Heart left ventricle (tissue), 16 donors: Measurements from ENCODE around the gene MED12L. TPM values are rescaled to one million over a fixed set of nuclear protein-coding genes. Genes with fewer than 3 reads are reported as not detected.

Experiments used
- ATAC-seq, 4 donors: fragments of 200-7000 bp; cut with Tn5 transposase; one replicate each; pipeline ENCODE4 v1.9.1; 2020 to 2022; ENCODE audit warnings: moderate library complexity in 4 of 4, mild to moderate bottlenecking in 3 of 4, moderate number of reproducible peaks in 1 of 4
- DNase-seq, 5 donors: peaks; one replicate each; pipeline ENCODE4 v3.0.0-alpha.2; 2020
- H3K27ac ChIP-seq, 12 donors: fragments of 200-600 bp; sonication (generic) in 4 of 12; one replicate each; pipeline versions ENCODE4 v1.5.0 to v1.8.0; 2016 to 2022; ENCODE audit warnings: mild to moderate bottlenecking in 2 of 12
- H3K27me3 ChIP-seq, 9 donors: fragments of 200-600 bp; sonication (generic) in 2 of 9; one replicate each; pipeline versions ENCODE4 v1.5.1 to v1.8.0; 2016 to 2022; ENCODE audit warnings: mild to moderate bottlenecking in 3 of 9
- H3K36me3 ChIP-seq, 9 donors: fragments of 200-600 bp; sonication (generic) in 2 of 9; one replicate each; pipeline versions ENCODE4 v1.5.0 to v1.8.0; 2018 to 2022; ENCODE audit warnings: mild to moderate bottlenecking in 2 of 9
- H3K4me1 ChIP-seq, 12 donors: fragments of 200-600 bp; sonication (generic) in 4 of 12; one replicate each; pipeline versions ENCODE4 v1.5.0 to v1.8.0; 2016 to 2022; ENCODE audit warnings: mild to moderate bottlenecking in 3 of 12
- H3K4me3 ChIP-seq, 12 donors: fragments of 200-600 bp; sonication (generic) in 4 of 12; one replicate each; pipeline versions ENCODE4 v1.5.0 to v1.8.0; 2017 to 2022; ENCODE audit warnings: mild to moderate bottlenecking in 9 of 12, moderate library complexity in 4 of 12
- H3K9me3 ChIP-seq, 12 donors: fragments of 200-600 bp; sonication (generic) in 4 of 12; one replicate each; pipeline versions ENCODE4 v1.5.0 to v1.8.0; 2016 to 2022; ENCODE audit warnings: mild to moderate bottlenecking in 1 of 12
- POLR2A ChIP-seq, 2 donors: fragments of 450-650 bp; IDR thresholded peaks; one replicate each; pipeline ENCODE4 v1.6.1; 2017; ENCODE audit warnings: antibody characterized with exemption in 2 of 2, mild to moderate bottlenecking in 2 of 2, moderate library complexity in 2 of 2
- WGBS, 4 donors: extraction: QIAGEN DNeasy Blood & Tissue Kit in 2 of 4; methylation state at CpG; one replicate each; pipeline versions ENCODE4 v1.1.5 to v1.1.7; 2013 to 2018; 5-methylcytosine and 5-hydroxymethylcytosine counted together
- intact Hi-C, 10 donors: fragments of 100-400 bp; cut with DNase I; formaldehyde crosslinking; loops; one replicate each; pipeline versions ENCODE4 v1.11.1 to v1.14.2; 2022
- polyA plus RNA-seq, 2 donors: library from polyadenylated mRNA; stranded (reverse); fragments of 200-250 nt; gene quantifications; one replicate each; pipeline ENCODE4 v1.2.3, GENCODE V29; 2013
- total RNA-seq, 9 donors: library from RNA; depleted of rRNA in 2 of 9; stranded (reverse); fragments of >200 nt in 2 of 9; fragmentation: NEBNext Ultra II Directional in 3 of 9; extraction: Animal tissue kit (Norgen Biotek cat#: 25700) in 3 of 9; gene quantifications; one replicate each; pipeline versions ENCODE4 v1.1.0 to v1.2.4, GENCODE V29; 2016 to 2023
- TF ChIP-seq, protein P1 (sequence below), 12 donors: fragments of 200-600 bp; sonication (generic) in 4 of 12; IDR thresholded peaks; one replicate each; pipeline versions ENCODE4 v1.5.0 to v1.8.0; 2018 to 2022; ENCODE audit warnings: antibody characterized with exemption in 12 of 12, mild to moderate bottlenecking in 5 of 12
- donor health status: ischemic (EF 13 %, LVEDD 7.1; RV severe dilation, severe dysfunction).
- donor health status: healthy with polysubstance abuse.
- donor health status: DM: no; HTN: yes; CAD: no.
- donor health status: DM: no; HTN: no; CAD: no.
- donor health status: ischemic (EF 25% LVEDD 6.9; RV normal size, moderate dysfunction).
- donor health status: ischemic (EF 25% LVEDD 5.7; RV mildly dilated, moderate dysfunction).
- donor health status: healthy.
- donor health status: DM: yes; HTN: yes; CAD: no.
- donor health status: ischemic (EF 35%, LVEDD 5.7; RV mildly dilated, moderate dysfunction).
- donor health status: nonischemic (EF 11% LVEDD 7.7; RV severe dilation, severe dysfunction).
- donor health status: DM: yes; HTN: yes; CAD: no.
- donor health status: PGD.
- donor health status: ischemic (EF 29% LVEDD 5.4; RV normal size, mild dysfunction).
- donor health status: nonischemic (EF 23%, LVEDD 6.1; RV moderate dilation, normal function).

The MED12L gene
- total and polyA plus RNA-seq, 11 donors = 0.06 to 2.1 (median 0.39) TPM

DNA sequence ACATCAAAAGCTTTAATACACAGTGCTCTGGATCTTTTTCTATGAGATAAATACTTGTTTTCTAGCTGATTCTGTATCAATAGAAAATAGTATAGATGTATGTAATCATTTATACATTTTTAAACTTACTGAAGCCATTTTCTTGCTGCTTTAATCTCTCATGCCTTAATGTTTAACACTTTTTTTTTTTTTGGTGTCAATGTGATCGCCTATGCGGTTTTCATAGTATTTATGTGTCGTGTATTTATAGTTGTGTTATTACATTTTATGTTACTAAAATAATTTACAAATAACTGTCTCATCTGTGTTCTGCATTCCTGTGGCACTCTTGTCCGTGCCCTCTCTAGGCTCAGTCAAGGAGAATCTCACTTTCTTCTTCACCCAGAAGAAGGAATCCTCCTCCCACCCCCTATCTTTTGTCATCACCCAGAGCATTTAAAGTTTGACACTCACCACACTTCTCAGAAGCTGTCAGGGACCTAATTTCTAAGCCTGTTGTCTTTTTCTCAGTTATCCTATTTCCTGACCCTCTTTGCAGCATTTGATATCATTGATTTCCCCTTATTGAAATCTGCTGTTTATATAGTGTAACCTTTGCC, 138.9 kb downstream of the MED12L start:
- Histone ChIP-seq H3K27ac (no peak overlapping the region), H3K9me3 (no peaks in the 10 kb centered on the region), H3K27me3 (no peaks in the 10 kb centered on the region), H3K36me3 (no peaks in the 10 kb centered on the region), H3K4me3 (no peak overlapping the region), H3K4me1 (peaks cover 0 to 33% (median 13%) of the 10 kb centered on the region in 12 donors)
- DNase-seq (no peak), ATAC-seq (no peak)
- 83 to 92% (median 89%) methylated on average over 4 of the region's 4 CpGs for WGBS, 4 donors
- intact Hi-C loops = loop anchor here in 4 of 10 donors (10.0 kb wide), 2 partner anchors 610 to 690 kb away; no protein-coding TSS in a partner anchor
- no peak for TF ChIP-seq POLR2A (IDR thresholded peaks at IDR 0.05)
- TF ChIP-seq, protein P1, sequence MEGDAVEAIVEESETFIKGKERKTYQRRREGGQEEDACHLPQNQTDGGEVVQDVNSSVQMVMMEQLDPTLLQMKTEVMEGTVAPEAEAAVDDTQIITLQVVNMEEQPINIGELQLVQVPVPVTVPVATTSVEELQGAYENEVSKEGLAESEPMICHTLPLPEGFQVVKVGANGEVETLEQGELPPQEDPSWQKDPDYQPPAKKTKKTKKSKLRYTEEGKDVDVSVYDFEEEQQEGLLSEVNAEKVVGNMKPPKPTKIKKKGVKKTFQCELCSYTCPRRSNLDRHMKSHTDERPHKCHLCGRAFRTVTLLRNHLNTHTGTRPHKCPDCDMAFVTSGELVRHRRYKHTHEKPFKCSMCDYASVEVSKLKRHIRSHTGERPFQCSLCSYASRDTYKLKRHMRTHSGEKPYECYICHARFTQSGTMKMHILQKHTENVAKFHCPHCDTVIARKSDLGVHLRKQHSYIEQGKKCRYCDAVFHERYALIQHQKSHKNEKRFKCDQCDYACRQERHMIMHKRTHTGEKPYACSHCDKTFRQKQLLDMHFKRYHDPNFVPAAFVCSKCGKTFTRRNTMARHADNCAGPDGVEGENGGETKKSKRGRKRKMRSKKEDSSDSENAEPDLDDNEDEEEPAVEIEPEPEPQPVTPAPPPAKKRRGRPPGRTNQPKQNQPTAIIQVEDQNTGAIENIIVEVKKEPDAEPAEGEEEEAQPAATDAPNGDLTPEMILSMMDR (IDR thresholded peaks at IDR 0.05) = no peak

DNA sequence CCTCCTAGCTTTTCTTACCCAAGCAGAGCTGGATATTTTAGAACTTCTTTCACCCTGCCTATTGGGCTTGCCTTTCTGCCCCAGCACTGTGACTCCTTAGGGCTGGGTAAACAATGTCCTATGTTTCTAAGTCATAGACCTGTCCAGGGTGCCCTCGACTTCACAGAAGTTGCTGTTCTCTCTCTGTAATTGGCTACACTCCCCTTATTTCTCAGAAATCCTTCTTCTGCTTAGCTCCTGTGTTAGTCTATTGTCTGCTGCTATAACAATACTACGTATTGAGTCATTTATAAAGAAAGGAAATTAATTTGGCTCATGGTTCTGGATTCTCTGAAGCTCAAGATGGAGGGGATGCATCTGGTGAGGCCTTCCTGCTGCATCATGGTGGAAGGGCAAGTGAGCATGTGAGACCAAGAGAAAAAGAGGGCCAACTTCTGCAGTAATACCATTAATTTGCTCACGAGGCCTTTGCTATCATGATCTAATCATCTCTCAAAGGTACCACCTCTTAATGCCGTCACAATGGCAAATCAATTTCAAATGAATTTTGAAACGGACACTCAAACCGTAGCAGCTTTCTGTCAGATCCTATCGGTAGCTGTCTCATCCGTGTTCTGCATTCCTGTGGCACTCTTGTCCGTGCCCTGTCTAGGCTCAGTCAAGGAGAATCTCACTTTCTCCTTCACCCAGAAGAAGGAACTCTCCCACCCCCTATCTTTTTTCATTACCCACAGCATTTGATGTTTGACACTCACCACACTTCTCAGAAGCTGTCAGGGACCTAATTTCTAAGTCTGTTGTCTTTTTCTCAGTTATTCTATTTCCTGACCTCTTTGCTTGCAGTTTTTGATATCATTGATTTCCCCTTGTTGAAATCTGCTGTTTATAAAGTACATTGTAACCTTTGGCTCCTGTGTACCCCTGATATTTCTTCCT, 139.8 kb downstream of the MED12L start:
- Histone ChIP-seq H3K4me3 (no peak overlapping the region), H3K27ac (peak overlapping the region in 1 of 12 donors; percentile 9), H3K4me1 (peaks cover 0 to 40% (median 11%) of the 10 kb centered on the region in 12 donors), H3K9me3 (no peaks in the 10 kb centered on the region), H3K36me3 (no peaks in the 10 kb centered on the region), H3K27me3 (no peaks in the 10 kb centered on the region)
- intact Hi-C loops = loop anchor here in 9 of 10 donors (5.0 to 10.0 kb wide), 9 partner anchors 53 to 692 kb away; partner anchors contain the start of gene P2RY13 (in 1 of the 9)
- TF ChIP-seq, protein P1 (IDR thresholded peaks at IDR 0.05) = no peak
- TF ChIP-seq POLR2A (IDR thresholded peaks at IDR 0.05) = no peak
- WGBS, 4 donors = 67 to 82% (median 78%) methylated on average over 9 of the region's 9 CpGs
- ATAC-seq (no peak), DNase-seq (no peak)

DNA sequence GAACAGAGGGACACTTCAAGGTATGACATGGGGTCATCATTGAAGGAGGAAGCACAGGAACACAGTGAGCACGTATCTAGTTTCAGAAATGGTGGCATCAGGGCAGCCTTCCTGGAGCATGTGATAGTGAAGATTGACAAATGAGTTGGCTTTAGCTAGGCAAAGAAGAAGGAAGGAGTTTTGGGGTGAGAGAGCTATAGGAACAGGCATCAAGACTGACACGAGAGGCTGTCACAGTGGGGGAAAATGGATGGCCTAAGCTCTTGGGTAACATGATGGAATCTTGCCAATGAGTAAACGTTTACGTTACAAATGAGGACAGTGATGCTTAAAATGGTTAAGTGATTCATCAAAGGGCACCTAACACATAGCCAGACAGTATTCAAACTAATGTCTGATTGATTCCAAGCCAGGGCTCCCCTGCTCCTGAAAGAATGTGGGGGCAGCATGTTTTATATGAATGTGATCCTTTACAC, 140.7 kb downstream of the MED12L start:
- no peak for ATAC-seq
- H3K27ac ChIP-seq = peak overlapping the region in 1 of 12 donors; percentile 9
- intact Hi-C loops = loop anchor here (2.0 to 10.0 kb wide), 12 partner anchors 54 to 691 kb away; partner anchors contain the start of gene P2RY13 (in 1 of the 10)

More for the DNA sequence above, 140.7 kb downstream of the MED12L start:
- peaks cover 0 to 44% (median 14%) of the 10 kb centered on the region in 12 donors for H3K4me1 ChIP-seq
- WGBS, 4 donors = 69 to 76% (median 71%) methylated on average over 4 of the region's 4 CpGs
- no peaks in the 10 kb centered on the region for H3K36me3 ChIP-seq
- no peak overlapping the region for H3K4me3 ChIP-seq
- H3K9me3 ChIP-seq = no peaks in the 10 kb centered on the region
- no peaks in the 10 kb centered on the region for H3K27me3 ChIP-seq
- DNase-seq = no peak
- no peak for TF ChIP-seq POLR2A (IDR thresholded peaks at IDR 0.05)
- TF ChIP-seq, protein P1 (IDR thresholded peaks at IDR 0.05) = no peak
